ENCODE measurements around the gene TUBG1. TPM values are rescaled to one million over a fixed set of nuclear protein-coding genes. Genes with fewer than 3 reads are reported as not detected.
A peak's percentile ranks its signal among the peaks of the same experiment; 100 is the strongest.
"Not testable (repeated sequence)": the region's sequence is repeated elsewhere in the genome, so short reads cannot be mapped to it uniquely, and the experiment has no call there.

TUBG1 gene
- total RNA-seq, 2 donors from 2014 or later: 59.1 to 99.4 TPM

- Mint-ChIP-seq H3K4me3 (no peak overlapping the region), H3K36me3 (peaks cover 14% of the 10 kb centered on the region), H3K27ac (no peak overlapping the region), H3K9me3 (no peaks in the 10 kb centered on the region), H3K4me1 (ENCODE audit: low read depth in 2 of 2) (peaks cover 0 to 8% of the 10 kb centered on the region in 2 donors), H3K27me3 (no peaks in the 10 kb centered on the region)
- ATAC-seq (no peak), DNase-seq (ENCODE audit: low spot score) (no peak)
These were observed 18.6 kb upstream of the TUBG1 start for GRCh38 chr17:42590886-42591285.

DNA sequence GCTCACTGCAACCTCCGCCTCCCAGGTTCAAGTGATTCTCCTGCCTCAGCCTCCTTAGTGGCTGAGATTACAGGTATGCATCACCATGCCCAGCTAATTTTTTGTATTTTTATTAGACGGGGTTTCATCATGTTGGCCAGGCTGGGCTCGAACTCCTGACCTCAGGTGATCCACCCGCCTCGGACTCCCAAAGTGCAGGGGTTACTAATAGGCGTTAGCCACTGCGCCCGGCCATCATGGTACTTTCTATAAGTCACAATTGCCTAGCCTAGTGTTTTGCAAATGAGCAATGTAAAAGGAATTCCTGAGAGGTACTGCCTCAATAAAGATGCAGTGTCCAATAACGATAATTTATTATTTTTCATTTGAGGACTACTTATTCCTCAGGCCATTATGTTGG lies 18.1 kb upstream of the TUBG1 start:
- DNase-seq (ENCODE audit: low spot score): no peak
- peaks cover 2 to 10% of the 10 kb centered on the region in 2 donors for H3K4me1 Mint-ChIP-seq (ENCODE audit: low read depth in 2 of 2)
- peaks cover 14% of the 10 kb centered on the region for H3K36me3 Mint-ChIP-seq
- no peaks in the 10 kb centered on the region for H3K9me3 Mint-ChIP-seq
- H3K27ac Mint-ChIP-seq: no peak overlapping the region
- no peak for ATAC-seq
- H3K27me3 Mint-ChIP-seq: no peaks in the 10 kb centered on the region
- H3K4me3 Mint-ChIP-seq: no peak overlapping the region

DNA sequence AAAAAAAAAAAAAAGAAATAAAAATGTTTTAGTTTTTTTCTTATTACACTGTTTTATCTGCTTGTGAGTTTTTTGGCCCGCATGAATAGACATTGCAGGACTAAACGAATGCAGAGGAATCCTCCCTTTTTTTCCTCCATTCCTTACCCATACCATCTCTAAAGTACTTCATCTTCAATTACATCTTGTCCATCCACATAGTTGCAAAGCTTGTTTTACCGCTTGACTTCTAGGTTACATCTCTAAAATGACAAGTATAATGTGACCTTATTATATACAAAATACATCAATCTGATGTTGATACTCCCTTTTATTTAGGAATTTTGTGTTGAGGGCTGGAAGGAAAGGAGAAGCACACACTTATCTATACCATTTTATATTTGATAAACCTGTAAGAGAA lies 13.1 kb upstream of the TUBG1 start:
- DNase-seq (ENCODE audit: low spot score): no peak
- no peak overlapping the region for H3K4me3 Mint-ChIP-seq
- H3K4me1 Mint-ChIP-seq (ENCODE audit: low read depth in 2 of 2): peaks cover 9 to 19% of the 10 kb centered on the region in 2 donors
- ATAC-seq: no peak
- H3K36me3 Mint-ChIP-seq: no peaks in the 10 kb centered on the region
- no peaks in the 10 kb centered on the region for H3K9me3 Mint-ChIP-seq
- no peaks in the 10 kb centered on the region for H3K27me3 Mint-ChIP-seq
- H3K27ac Mint-ChIP-seq: no peak overlapping the region

- H3K9me3 Mint-ChIP-seq: no peaks in the 10 kb centered on the region
- no peak for ATAC-seq
- no peak overlapping the region for H3K4me3 Mint-ChIP-seq
- DNase-seq (ENCODE audit: low spot score): no peak
- H3K36me3 Mint-ChIP-seq: peaks cover 5% of the 10 kb centered on the region
- peaks cover 14 to 19% of the 10 kb centered on the region in 2 donors for H3K4me1 Mint-ChIP-seq (ENCODE audit: low read depth in 2 of 2)
- peak overlapping the region in 1 of 2 donors; percentile 46 for H3K27ac Mint-ChIP-seq
- H3K27me3 Mint-ChIP-seq: no peaks in the 10 kb centered on the region
These were observed 10.6 kb upstream of the TUBG1 start for GRCh38 chr17:42598905-42599304.

GRCh38 chr17:42603318-42603717 lies 6.2 kb upstream of the TUBG1 start:
- no peak overlapping the region for H3K4me3 Mint-ChIP-seq
- H3K4me1 Mint-ChIP-seq (ENCODE audit: low read depth in 2 of 2): peaks cover 37 to 45% of the 10 kb centered on the region in 2 donors
- no peaks in the 10 kb centered on the region for H3K27me3 Mint-ChIP-seq
- H3K36me3 Mint-ChIP-seq: peaks cover 5% of the 10 kb centered on the region
- H3K9me3 Mint-ChIP-seq: no peaks in the 10 kb centered on the region
- DNase-seq (ENCODE audit: low spot score) (no peak), ATAC-seq (no peak)
- H3K27ac Mint-ChIP-seq: no peak overlapping the region

GRCh38 chr17:42607769-42608168 lies 1.7 kb upstream of the TUBG1 start:
- no peak for DNase-seq (ENCODE audit: low spot score)
- Mint-ChIP-seq H3K36me3 (peaks cover 10% of the 10 kb centered on the region), H3K4me1 (ENCODE audit: low read depth in 2 of 2) (peaks cover 35 to 46% of the 10 kb centered on the region in 2 donors), H3K27ac (peak overlapping the region; percentile 94 to 97), H3K27me3 (no peaks in the 10 kb centered on the region), H3K4me3 (peak overlapping the region; percentile 100), H3K9me3 (no peaks in the 10 kb centered on the region)
- ATAC-seq: no peak

GRCh38 chr17:42608305-42609181 lies 940 bp upstream of the TUBG1 start:
- H3K36me3 Mint-ChIP-seq: peaks cover 5% of the 10 kb centered on the region
- peak overlapping the region; percentile 94 to 97 for H3K27ac Mint-ChIP-seq
- H3K4me1 Mint-ChIP-seq (ENCODE audit: low read depth in 2 of 2): peaks cover 29 to 42% of the 10 kb centered on the region in 2 donors
- H3K27me3 Mint-ChIP-seq: no peaks in the 10 kb centered on the region
- DNase-seq (ENCODE audit: low spot score): no peak
- peak overlapping the region; percentile 100 for H3K4me3 Mint-ChIP-seq
- peak; percentile 54 to 61 for ATAC-seq
- no peaks in the 10 kb centered on the region for H3K9me3 Mint-ChIP-seq

DNA sequence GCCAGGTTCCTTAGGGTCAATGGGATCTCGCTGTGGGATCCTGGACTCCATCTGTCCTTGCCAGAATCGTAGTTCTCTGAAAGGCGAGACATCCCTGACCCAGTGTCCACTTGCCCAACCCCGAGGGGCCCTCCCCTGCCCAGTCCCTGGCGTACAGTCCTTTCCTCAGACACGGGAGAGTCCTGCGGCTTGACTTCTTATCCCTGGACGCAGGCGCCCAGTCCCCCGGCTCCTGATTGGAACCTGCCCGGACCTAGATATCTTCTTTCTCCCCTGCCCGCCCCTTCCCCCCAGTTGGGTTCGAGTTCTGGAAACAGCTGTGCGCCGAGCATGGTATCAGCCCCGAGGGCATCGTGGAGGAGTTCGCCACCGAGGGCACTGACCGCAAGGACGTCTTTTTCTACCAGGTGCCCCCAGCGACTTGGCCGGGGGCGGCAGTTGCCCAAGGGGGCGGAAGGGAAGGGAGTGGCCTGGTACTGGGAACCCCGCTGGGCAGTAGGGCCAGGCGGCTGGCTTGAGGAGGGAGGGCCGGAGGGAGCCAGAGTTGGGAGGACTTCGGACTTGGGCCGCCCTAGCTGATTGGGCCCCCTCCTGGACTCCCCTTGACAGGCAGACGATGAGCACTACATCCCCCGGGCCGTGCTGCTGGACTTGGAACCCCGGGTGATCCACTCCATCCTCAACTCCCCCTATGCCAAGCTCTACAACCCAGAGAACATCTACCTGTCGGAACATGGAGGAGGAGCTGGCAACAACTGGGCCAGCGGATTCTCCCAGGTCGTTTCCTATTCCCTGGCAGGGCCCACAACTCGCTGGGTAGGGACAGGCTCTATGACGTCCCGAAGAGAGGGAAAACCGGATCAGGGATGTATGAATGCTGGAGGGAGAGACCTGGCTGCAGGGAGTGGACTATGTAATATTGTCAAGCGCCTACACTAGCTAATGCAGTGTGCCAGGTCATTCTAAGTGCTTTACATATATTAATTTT lies 625 bp downstream of the TUBG1 start:
- peak; percentile 1 to 24 for ATAC-seq
- Mint-ChIP-seq H3K27ac (peak overlapping the region; percentile 94 to 97), H3K4me3 (peak overlapping the region; percentile 100), H3K4me1 (ENCODE audit: low read depth in 2 of 2) (peaks cover 22 to 31% of the 10 kb centered on the region in 2 donors)
- not testable (repeated sequence) for H3K36me3 Mint-ChIP-seq; H3K9me3 Mint-ChIP-seq; DNase-seq (ENCODE audit: low spot score); H3K27me3 Mint-ChIP-seq

DNA sequence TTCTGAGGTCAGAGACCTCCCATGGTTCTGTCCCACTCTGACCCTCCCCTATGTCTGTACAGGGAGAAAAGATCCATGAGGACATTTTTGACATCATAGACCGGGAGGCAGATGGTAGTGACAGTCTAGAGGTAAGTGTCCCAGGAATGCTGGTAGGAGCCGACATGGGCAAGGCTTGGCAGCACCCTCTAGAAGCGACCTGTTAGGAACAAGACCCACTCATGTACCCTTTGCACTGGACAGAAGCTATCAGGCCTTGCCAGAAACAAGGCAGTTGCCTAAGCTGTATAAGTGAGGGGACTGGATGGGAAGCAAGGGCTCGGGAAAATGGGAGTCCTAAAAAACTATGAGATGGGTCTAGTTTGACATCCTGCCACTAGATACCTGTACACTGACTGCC lies 2.5 kb downstream of the TUBG1 start:
- Mint-ChIP-seq H3K36me3 (peaks cover 5% of the 10 kb centered on the region), H3K4me3 (no peak overlapping the region), H3K27me3 (no peaks in the 10 kb centered on the region), H3K4me1 (ENCODE audit: low read depth in 2 of 2) (peaks cover 12 to 15% of the 10 kb centered on the region in 2 donors), H3K9me3 (no peaks in the 10 kb centered on the region), H3K27ac (no peak overlapping the region)
- ATAC-seq: no peak
- no peak for DNase-seq (ENCODE audit: low spot score)

DNA sequence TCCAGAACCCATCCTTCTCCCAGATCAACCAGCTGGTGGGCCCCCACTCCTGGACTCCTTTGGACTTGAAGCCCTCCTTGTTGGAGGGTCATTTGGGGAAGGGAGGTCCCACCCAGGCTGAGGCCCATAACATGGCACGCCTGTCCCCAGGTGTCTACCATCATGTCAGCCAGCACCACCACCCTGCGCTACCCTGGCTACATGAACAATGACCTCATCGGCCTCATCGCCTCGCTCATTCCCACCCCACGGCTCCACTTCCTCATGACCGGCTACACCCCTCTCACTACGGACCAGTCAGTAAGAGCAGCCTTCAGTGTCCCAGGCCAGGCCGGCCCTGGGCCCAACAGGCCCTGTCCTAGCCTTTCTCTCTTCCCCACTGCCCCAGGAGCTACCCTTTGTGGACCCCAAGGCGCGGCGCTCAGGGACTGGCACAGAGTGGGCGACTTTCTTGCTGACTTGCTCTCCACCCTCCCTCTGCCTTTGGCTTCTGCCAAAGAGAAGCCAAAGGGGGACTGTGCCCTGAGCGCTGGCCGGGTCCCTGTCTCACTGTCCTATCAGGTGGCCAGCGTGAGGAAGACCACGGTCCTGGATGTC lies 4.3 kb downstream of the TUBG1 start:
- H3K27me3 Mint-ChIP-seq: no peaks in the 10 kb centered on the region
- H3K4me1 Mint-ChIP-seq (ENCODE audit: low read depth in 2 of 2): peaks cover 10 to 11% of the 10 kb centered on the region in 2 donors
- DNase-seq (ENCODE audit: low spot score): no peak
- no peak overlapping the region for H3K27ac Mint-ChIP-seq
- no peak for ATAC-seq
- no peak overlapping the region for H3K4me3 Mint-ChIP-seq
- H3K9me3 Mint-ChIP-seq: no peaks in the 10 kb centered on the region
- peaks cover under 1% of the 10 kb centered on the region for H3K36me3 Mint-ChIP-seq

GRCh38 chr17:42617956-42618431 lies 8.5 kb downstream of the TUBG1 start:
- Mint-ChIP-seq H3K4me1 (ENCODE audit: low read depth in 2 of 2) (peaks cover 10 to 12% of the 10 kb centered on the region in 2 donors), H3K27me3 (no peaks in the 10 kb centered on the region), H3K9me3 (no peaks in the 10 kb centered on the region), H3K27ac (no peak overlapping the region), H3K36me3 (no peaks in the 10 kb centered on the region), H3K4me3 (peak overlapping the region; percentile 12)
- no peak for DNase-seq (ENCODE audit: low spot score)
- ATAC-seq: no peak

GRCh38 chr17:42618442-42619150 lies 9.1 kb downstream of the TUBG1 start:
- no peak overlapping the region for H3K27ac Mint-ChIP-seq
- ATAC-seq: no peak
- H3K4me1 Mint-ChIP-seq (ENCODE audit: low read depth in 2 of 2): peaks cover 10 to 12% of the 10 kb centered on the region in 2 donors
- H3K4me3 Mint-ChIP-seq: peak overlapping the region; percentile 12
- no peaks in the 10 kb centered on the region for H3K27me3 Mint-ChIP-seq
- no peaks in the 10 kb centered on the region for H3K36me3 Mint-ChIP-seq
- no peaks in the 10 kb centered on the region for H3K9me3 Mint-ChIP-seq
- no peak for DNase-seq (ENCODE audit: low spot score)

- H3K4me3 Mint-ChIP-seq; DNase-seq (ENCODE audit: low spot score); H3K27ac Mint-ChIP-seq; H3K27me3 Mint-ChIP-seq; ATAC-seq; H3K9me3 Mint-ChIP-seq; H3K36me3 Mint-ChIP-seq: not testable (repeated sequence)
- H3K4me1 Mint-ChIP-seq (ENCODE audit: low read depth in 2 of 2): peaks cover 10 to 12% of the 10 kb centered on the region in 2 donors
These were observed 12.5 kb downstream of the TUBG1 start for GRCh38 chr17:42621987-42622386.
